GM21825 (cell line): Measurements from ENCODE around the gene TAF1D.
"Not testable (repeated sequence)": the region's sequence is repeated elsewhere in the genome, so short reads cannot be mapped to it uniquely, and the experiment has no call there.

Experiments
- ATAC-seq: cut with Tn5 transposase; IDR thresholded peaks from one replicate; pipeline ENCODE4 v1.9.1; 2021; ENCODE audit warnings: mild to moderate bottlenecking, moderate library complexity; ENCODE audit not compliant: unreplicated experiment

Gene TAF1D, protein sequence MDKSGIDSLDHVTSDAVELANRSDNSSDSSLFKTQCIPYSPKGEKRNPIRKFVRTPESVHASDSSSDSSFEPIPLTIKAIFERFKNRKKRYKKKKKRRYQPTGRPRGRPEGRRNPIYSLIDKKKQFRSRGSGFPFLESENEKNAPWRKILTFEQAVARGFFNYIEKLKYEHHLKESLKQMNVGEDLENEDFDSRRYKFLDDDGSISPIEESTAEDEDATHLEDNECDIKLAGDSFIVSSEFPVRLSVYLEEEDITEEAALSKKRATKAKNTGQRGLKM

DNA sequence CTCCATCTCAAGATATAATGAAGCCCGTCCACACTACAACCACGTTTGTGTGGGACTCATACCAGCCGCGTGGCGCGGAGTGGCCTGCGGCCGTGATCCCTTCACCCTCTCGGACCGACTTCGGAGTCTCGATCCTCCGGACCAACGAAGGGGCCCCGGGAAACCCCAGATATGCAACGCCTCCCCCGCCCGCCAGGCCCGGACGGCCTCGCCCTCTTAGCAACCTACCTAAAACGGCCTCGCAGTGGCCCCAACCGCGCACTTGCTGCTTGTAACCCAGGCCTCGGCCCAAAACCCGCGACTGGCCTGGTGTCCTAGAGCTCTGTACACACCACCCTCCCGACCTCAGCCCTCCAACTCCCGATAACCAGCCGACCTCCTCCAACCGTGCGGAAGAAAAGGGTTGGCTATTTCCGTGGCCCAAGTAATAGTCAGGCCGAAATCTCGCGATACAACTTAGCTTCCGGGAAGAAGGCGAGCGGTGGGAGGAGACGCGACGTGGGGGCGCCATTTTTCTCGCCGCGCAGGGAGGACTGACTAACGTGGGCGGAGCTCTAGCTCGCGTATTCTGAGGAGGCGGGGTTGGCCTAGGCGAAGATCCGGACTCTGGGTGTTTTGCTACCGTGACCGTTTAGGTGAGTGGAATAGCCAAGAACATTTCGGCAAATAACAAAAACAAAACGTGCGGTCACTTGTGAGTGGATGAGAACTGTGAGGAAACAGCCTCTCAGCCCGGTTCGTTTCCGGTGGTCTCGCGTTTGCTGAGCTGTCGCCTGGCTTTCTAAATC, at the start of gene TAF1D, which contains the start of gene C11orf54:
Gene TAF1D, minus strand, starts transcription at position 402 of the 788 bp plus-strand sequence. CDS start 2,191 bp downstream, outside the sequence.
Gene C11orf54, plus strand, starts transcription at position 579 of the 788 bp plus-strand sequence. CDS start 5,722 bp downstream, outside the sequence.
- peak; percentile 91 for ATAC-seq

DNA sequence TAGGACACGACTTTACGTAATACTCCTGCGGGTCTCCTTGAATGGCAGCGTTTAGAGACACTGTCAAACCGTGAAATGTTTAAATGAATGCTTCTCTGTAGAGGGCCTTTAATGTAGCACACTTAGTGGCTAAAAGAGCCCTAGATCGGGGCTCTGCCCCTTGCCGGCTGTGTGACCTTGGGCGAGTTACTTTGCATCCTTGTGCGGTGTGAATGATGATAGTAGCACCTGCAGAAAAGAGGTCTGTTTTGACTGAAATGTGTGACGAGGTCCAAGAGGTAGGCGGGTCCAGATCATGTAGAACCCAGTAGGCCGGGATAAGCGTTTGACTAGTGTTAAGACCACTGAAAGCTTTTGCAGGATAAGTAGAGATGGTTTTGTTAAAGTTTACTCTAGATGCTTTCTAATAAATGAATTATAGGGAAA, 43.7 kb upstream of the TAF1D start:
- peak; percentile 22 for ATAC-seq

DNA sequence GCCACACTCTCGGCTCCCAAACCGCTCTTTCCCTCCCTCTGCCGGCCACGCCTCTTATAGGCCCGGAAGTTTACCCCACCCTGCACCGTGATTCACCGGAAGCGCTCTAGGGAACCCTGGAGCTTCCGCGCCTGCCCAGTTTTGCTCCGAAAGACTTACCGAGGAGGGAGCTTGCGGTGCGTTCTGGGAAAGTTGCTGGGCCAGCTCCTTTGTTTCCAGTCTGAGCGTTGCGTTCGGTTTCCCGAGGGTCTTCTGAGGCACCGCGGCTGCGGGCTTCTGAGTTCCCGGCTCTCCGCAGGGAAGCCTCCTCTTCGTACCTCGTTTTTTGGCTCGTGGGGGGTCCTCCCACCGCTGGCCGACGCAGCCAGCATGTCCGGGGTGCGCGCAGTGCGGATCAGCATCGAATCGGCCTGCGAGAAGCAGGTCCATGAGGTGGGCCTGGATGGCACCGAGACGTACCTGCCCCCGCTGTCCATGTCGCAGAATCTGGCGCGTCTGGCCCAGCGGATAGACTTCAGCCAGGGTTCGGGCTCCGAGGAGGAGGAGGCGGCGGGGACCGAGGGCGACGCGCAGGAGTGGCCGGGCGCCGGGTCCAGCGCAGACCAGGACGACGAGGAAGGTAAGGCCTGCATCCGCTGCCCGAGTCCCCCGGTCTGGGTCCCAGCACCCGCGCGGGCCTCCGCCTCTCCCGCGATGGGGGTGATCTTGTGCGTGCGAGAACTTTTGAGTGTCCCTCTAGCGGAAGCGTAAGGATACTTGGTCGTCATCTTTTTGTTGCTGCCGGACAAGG, 43.0 kb upstream of the TAF1D start, which contains the start of gene MED17:
Gene MED17, plus strand, starts transcription at position 138 of the 790 bp plus-strand sequence. Its CDS starts 232 bp downstream, at position 370.
- ATAC-seq, result peak; percentile 99

DNA sequence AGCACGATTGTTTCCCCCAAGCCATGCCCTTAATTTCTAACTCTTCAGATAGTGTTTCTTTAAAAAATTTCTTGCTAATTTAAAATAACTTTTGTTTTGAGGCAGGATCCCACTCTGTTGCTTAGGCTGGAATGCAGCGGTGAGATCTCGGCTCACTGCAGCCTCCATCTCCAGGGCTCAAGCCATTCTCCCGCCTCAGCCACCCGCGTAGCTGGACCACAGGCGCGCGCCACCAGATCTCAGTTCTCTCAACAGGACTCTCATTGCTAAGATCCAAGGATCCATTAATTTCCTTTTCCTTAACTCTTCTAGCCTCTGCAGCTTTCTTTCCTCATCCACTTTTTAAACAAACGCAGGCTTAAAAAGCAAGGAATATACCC, 42.5 kb upstream of the TAF1D start:
- peak; percentile 33 for ATAC-seq

DNA sequence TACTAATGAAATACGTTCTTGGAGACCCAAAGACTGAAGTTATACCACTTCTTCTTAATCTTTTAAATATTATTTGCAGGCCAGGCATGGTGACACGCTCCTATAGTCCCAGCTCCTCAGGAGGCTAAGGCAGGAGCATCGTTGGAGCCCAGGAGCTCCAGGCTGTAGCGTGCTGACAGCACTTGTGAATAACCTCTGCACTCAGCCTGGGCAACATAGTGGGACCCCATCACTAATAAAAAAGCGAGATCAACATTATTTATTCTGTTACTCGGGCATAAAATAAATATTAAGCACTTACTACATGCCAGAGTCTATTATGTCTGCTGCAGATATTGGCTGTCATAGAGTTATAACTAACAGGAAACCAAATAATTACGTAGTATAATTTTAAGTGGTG, 42.1 kb upstream of the TAF1D start:
- ATAC-seq, result no peak

DNA sequence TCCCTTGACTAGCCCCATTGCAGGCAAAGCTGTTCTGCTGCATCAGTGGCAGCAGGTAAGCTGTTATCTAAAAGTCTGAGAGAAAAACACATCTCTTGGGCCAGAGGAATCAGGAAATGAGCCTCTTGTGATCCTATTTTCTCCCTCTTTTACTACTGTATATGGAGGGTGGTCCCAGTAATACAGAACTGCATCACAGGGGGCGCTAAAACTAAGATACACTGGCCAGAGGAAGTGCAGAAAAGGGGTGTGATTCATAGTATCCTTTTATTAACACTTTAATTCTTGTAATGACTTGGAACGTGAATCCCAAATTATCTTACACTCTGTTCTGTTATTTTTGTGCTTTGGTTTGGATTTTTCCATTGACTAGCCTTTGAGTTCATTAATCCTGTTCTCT, 34.0 kb upstream of the TAF1D start:
- no peak for ATAC-seq

DNA sequence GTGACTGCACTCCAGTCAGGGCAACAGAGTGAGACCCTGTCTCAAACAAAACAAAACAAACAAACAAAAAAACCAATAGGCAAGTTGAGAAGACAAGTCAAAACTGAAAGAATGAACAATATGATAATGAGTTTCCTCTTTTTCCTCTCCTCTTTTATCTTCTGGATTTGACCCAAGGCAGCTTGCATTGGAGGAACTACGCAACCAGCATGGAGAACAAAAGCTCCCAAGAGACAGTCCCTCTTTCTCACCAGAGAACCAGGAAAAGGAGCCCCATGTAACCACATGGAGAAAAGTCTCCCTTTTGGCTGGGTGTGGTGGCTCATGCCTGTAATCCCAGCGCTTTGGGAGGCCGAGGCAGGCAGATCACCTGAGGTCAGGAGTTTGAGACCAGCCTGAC, 33.3 kb upstream of the TAF1D start:
- not testable (repeated sequence) for ATAC-seq

DNA sequence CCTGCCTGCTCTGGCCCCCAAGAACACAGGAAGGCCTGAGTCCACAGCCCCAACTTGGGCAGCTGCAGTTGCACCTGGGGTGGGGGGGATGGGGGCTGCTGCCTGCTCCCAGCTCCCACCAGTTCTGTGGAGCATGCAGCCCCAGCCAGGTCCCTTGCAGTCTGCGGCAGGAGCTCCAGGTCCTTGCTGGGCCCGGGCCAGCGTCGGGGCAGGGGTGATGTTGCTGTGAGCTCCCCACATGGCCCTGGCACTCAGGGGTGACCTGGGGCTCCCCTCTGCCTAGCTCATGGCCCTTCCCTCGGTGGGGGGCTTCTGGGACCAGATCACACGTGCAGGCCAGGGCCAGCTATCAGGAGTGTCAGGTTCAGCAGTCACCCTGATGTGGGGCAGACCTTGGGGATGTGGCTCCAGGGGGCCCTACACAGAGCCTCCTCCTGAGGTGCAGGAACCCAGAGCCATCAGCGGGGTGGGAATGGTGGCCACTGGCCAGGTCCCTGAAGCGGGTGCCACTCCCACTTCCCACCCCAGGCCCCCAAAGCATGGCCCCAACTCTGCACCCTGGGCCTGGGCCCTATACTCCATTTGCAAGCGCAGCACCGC, 32.4 kb upstream of the TAF1D start:
- no peak for ATAC-seq

DNA sequence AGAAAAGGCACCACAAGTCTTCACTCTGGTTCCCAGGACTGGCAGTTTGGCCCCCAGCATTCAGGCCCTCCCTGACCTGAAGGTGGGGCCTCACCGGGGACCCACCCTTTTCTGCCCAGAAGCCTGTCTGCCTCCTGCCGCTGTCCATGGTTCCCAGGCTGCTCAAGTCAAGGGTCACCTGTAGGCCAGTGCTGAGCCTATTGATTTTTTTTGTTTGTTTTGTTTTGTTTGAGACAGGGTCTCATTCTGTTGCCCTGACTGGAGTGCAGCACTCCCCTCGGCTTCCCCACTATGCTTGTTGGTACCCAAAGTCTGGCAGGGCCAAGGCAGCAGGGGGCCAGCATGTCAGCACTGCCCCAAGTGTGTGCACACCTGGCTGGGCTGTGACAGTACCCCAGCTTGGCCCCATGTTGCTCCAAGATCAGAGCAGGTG, 31.8 kb upstream of the TAF1D start:
- no peak for ATAC-seq

DNA sequence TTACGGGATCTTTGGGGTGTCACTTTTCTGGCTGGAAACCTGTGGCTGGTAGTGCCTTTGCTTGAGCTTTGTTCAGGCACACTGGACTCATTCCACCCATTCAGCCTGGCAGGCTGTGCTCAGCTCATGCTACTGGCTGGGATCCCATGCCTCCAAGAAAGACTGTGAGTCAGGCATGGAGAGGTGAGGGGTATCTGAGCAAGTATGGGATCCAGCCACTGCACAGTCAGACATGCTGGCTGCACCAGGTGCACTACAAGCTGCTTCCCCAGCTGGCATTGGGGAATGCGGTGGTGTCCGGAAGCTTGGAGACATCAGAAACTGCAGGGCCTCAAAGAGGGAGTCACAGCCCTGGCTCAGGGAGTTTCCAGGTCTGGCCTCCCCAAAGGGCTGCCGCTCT, 30.8 kb upstream of the TAF1D start:
- no peak for ATAC-seq

DNA sequence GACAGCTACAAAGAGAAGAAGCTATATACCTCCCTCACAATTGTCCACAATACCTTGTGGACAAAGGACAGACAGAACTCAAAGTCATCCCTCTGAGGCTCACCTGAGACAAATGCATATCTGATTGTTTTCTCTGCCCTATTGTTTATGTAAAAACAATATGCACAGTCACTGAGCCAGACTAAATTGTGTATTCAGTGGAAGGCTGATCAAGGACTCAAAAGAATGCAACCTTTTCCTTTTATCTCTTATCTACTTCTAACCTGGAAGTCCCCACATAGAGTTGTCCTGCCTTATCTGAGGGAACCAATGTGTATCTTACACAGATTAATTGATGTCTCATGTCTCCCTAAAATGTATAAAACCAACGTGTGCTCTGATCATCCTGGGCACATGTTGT, 28.9 kb upstream of the TAF1D start:
- ATAC-seq, result no peak

DNA sequence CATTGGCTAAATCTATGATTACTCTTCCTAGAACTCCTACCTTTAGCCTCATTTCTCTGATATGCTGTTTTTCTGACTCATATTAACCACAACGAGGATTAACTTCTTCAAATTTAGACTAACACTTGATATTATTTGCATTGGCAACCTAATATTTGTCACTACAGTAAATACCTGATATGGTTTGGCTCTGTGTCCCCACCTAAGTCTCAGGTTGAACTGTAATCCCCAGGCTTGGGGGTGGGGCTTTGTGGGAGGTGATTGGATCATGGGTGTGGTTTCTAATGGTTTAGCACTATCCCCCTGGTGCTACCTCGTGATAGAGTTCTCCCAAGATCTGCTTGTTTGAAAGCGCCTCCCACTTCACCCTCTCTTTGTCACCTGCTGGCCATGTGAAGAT, 25.7 kb upstream of the TAF1D start:
- ATAC-seq, result no peak

DNA sequence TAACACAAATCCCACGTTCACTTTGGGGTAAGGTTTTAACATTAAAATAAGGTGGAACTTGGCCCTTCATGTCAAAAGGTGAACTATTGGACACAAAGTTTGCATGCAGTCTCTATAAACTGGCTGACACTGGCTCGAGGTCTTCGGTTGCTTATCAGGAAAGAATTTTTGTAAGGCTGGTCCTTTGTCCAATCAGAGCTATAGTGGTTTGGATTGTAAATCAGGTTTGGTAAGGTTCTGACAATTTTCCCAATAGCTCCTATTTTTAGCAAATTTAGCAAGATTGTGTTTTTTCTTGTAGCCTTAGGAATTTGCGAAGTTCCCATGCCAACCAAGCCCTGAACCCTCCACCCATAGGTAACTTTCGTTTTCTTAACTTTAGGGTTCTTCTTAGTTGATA, 25.2 kb upstream of the TAF1D start:
- no peak for ATAC-seq

DNA sequence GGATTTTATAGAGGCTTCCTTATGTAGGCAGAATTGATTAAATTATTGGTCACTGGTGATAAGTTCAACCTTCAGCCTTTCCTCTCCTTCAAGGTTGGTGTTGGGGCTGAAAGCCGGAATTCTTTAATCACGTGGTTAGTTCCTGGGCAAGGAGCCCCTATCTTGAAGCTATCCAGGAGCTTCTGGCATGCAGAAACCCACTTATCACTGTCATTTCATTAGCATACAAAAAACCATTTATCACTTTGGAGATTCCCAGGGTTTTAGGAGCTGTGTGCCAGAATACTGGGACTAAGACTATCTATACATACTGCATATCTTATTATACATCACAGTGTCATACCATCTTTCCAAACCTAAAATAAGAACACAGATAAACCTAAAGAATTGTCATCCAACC, 24.3 kb upstream of the TAF1D start:
- ATAC-seq, result no peak

DNA sequence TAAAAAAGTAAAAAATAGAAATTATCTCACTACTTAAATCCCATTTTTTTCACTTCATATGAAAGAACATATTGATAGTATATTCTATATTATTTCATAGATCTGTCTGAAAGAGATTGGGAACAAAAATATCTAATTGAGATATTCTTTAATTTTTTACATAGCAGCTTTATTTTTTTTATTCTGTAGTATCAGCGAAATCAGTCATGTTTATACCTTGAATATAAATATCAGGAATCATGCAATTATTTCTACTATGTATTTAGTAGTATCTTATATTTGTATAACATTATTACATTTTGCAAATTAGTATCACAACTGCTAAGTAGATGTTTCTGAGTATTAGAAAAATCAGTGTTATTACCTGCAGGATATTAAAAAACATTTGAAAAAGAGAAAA, 20.6 kb upstream of the TAF1D start:
- no peak for ATAC-seq

DNA sequence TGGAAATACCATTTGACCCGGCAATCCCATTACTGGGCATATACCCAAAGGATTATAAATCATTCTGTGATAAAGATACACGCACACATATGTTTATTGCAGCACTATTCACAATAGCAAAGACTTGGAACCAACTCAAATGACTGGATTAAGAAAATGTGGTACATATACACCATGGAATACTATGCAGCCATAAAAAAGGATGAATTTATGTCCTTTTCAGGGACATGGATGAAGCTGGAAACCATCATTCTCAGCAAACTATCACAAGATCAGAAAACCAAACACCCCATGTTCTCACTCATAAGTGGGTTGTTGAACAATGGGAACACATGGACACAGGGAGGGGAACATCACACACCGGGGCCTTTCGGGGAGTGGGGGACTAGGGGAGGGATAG, 17.8 kb upstream of the TAF1D start:
- not testable (repeated sequence) for ATAC-seq

DNA sequence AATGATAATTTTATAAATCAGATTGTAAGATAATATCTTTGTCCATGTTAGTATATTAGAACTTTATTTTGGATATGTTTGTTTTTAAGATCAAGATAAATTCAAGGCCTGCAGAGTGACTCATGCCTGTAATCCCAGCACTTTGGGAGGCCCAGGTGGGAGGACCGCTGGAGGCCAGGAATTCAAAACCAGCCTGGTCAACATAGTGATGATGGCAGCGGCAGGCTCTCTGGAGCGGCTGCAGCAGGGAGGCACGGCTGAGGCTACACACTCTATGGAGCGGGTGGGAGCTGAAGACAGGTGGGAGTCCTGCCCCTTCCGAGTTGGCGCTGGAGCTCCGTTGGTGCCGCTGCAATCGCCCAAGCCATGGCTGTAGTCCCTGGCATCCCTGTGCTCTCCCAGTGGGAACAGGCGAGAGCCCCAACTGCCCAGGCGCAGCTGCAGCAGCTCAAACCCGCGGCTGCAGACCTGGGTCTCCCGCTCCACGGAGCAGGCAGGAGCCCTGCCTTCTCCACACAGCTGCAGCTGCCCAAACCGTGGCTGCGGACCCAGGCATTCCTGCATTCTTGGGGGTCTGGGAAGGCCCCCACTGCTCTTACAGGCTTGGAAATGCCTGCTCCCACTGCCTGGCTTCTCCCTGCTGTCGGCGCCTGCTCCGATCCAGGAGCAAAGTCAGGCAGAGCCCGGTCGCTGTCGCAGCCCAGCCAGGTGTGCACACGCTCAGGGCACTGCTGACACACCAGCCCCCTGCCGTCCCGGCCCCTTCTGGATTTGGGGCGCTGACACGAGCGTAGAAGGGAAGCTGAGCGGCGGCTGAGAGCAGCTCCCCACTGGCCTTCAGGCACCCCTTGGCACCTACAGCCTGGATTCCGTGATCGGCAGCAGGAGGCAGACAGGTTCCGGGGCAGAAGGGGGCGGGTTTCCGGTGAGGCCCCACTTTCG, 16.9 kb upstream of the TAF1D start:
- ATAC-seq, result no peak

DNA sequence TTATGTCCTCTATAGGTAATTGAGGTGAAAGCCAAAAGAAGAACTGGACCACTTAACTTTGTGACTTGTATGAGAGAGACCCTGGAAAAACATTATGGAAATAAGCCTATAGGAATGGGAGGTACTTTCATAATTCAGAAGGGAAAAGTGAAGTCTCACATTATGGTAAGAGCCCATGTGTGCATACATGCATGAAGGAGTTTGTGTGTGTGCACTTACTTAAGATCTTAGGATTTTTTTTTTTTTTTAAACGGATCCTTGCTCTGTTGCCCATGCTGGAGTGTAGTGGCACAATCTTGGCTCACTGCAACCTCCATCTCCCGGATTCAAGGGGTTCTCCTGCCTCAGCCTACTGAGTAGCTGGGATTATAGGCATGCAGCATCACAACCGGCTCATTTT, 16.0 kb upstream of the TAF1D start:
- ATAC-seq, result no peak

DNA sequence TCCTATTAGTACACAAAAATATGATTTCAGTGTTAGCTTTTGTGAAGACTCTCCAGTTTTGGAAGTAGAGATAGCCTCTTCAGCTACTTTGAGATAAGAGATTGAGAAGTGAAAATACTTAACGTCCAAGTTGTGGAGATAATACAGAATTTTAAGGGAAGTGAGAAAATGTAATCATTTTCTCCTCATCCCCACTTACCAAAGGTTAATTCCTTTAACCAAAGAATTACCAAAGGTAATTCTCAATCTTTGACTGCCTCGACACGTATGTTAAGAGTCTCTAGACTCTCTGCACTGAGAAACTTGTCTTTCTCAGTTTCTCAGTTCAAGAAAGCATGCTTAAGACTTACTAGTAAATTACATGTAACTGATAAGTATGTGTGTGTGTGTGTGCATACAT, 15.5 kb upstream of the TAF1D start:
- no peak for ATAC-seq

DNA sequence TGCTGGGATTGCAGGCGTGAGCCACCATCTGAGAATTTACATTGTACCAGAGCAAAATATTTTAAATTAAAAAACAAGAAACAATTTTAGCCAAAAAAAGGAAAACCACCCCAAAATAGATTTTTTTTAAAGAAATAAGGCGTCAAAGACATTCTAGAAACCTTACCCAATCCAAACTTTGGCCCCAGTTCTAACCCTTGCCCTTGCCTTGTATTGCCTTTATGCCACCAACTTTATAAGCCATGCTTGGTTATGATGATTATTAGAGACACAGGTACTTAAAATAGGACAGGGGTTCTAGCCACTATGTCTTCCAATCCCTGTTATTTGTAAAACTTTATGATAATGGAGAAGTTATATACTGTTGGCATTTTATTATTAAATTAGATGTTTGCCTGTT, 11.9 kb upstream of the TAF1D start:
- ATAC-seq, result no peak
